PC-9 (cell line): ENCODE data around the gene BHLHA9.

Experiments used
- CTCF ChIP-seq: fragments of 200-600 bp; sonication (generic); conservative IDR thresholded peaks from 2 replicates; pipeline ENCODE4 v1.6.1; 2017; ENCODE audit warnings: mixed run types, antibody characterized with exemption, mild to moderate bottlenecking, moderate library complexity
- EZH2 ChIP-seq: fragments of 200-600 bp; sonication (generic); IDR thresholded peaks from 2 replicates; pipeline ENCODE4 v1.8.0; 2017; ENCODE audit warnings: antibody characterized with exemption, low read depth

GRCh38 chr17:1228781-1229348 is 41.4 kb upstream of the BHLHA9 start:
- no peak for TF ChIP-seq CTCF
- TF ChIP-seq EZH2 = no peak
